MCF 10A (cell line): Measurements from ENCODE around the gene TNS1. TPM values are rescaled to one million over a fixed set of nuclear protein-coding genes. Genes with fewer than 3 reads are reported as not detected.

Source experiments
- BruUV-seq: library from RNA; stranded (reverse); fragments of 400-500 nt; replicated peaks from 2 replicates; lab custom pipeline; 2021; lab: Mats Ljungman, UMichigan
- CTCF ChIA-PET: fragments of 300-600 bp; sonication (Branson Sonifier 250); formaldehyde crosslinking; extraction: SDS; loops from one replicate; lab custom pipeline; 2021; ENCODE audit warnings: antibody characterized with exemption, inconsistent platforms; lab: Yijun Ruan, JAX
- POLR2A ChIA-PET: fragments of 300-600, 350-650 bp; sonication (Branson Sonifier 250); formaldehyde crosslinking; extraction: SDS; loops from one replicate; lab custom pipeline; 2020; ENCODE audit warnings: antibody characterized with exemption, inconsistent platforms; lab: Yijun Ruan, JAX
- DNase-seq: peaks from one replicate; pipeline ENCODE4 v3.0.0-alpha.2; 2018; ENCODE audit not compliant: unreplicated experiment
- H3K27ac Mint-ChIP-seq: one replicate; pipeline ENCODE4 v1.8.0; 2022; ENCODE audit warnings: mild to moderate bottlenecking, low read depth, mixed read lengths; ENCODE audit not compliant: unreplicated experiment
- H3K27me3 Mint-ChIP-seq: one replicate; pipeline ENCODE4 v1.8.0; 2022; ENCODE audit warnings: mixed read lengths; ENCODE audit not compliant: insufficient read depth, unreplicated experiment
- H3K36me3 Mint-ChIP-seq: one replicate; pipeline ENCODE4 v1.8.0; 2022; ENCODE audit warnings: mild to moderate bottlenecking, moderate library complexity, mixed read lengths; ENCODE audit not compliant: insufficient read depth, unreplicated experiment
- H3K4me1 Mint-ChIP-seq: one replicate; pipeline ENCODE4 v1.8.0; 2022; ENCODE audit warnings: mixed read lengths; ENCODE audit not compliant: insufficient read depth, unreplicated experiment
- H3K4me3 Mint-ChIP-seq: one replicate; pipeline ENCODE4 v1.8.0; 2022; ENCODE audit warnings: mild to moderate bottlenecking, moderate library complexity, mixed read lengths; ENCODE audit not compliant: unreplicated experiment
- H3K9me3 Mint-ChIP-seq: one replicate; pipeline ENCODE4 v1.8.0; 2022; ENCODE audit warnings: mixed read lengths; ENCODE audit not compliant: unreplicated experiment
- CTCF ChIP-seq: fragments of 200-600 bp; IDR thresholded peaks from one replicate; pipeline ENCODE4 v1.8.0; 2022; ENCODE audit warnings: antibody characterized with exemption, mild to moderate bottlenecking; ENCODE audit not compliant: unreplicated experiment
- intact Hi-C: fragments of 100-400 bp; cut with micrococcal nuclease; formaldehyde crosslinking; loops from 2 replicates; pipeline ENCODE4 v1.14.1; 2022
- microRNA-seq: library from miRNA; unstranded; fragments of <30 nt; microRNA quantifications from one replicate; pipeline ENCODE4 v1.2.0, GENCODE V29; 2022
- total RNA-seq: library from RNA; stranded (reverse); gene quantifications from 2 replicates; pipeline ENCODE4 v1.2.3, GENCODE V29; 2022

The TNS1 gene
- total RNA-seq, 1 experiment from 2014 or later: 3.3 TPM

GRCh38 chr2:217752714-217753459 is 249.9 kb downstream of the TNS1 start:
- H3K36me3 Mint-ChIP-seq: no peaks in the 10 kb centered on the region
- ChIA-PET POLR2A (interaction anchor here (0.7 kb wide), 1 partner anchor 53 kb away, joined by 5 read pairs; no protein-coding TSS in a partner anchor), CTCF (no interaction called here)
- no peak for TF ChIP-seq CTCF
- no peak overlapping the region for H3K4me3 Mint-ChIP-seq
- no peak overlapping the region for H3K27ac Mint-ChIP-seq
- intact Hi-C loops: no loop called here
- peaks cover 15% of the 10 kb centered on the region for H3K27me3 Mint-ChIP-seq
- no peak for DNase-seq
- H3K9me3 Mint-ChIP-seq: no peaks in the 10 kb centered on the region
- no TSS peak for BruUV-seq
- H3K4me1 Mint-ChIP-seq: no peaks in the 10 kb centered on the region

GRCh38 chr2:217751952-217752351 is 250.8 kb downstream of the TNS1 start:
- no peak overlapping the region for H3K4me3 Mint-ChIP-seq
- no peaks in the 10 kb centered on the region for H3K36me3 Mint-ChIP-seq
- no peaks in the 10 kb centered on the region for H3K9me3 Mint-ChIP-seq
- ChIA-PET CTCF (interaction anchor here (0.5 kb wide), 1 partner anchor 834 kb away, joined by 4 read pairs; no protein-coding TSS in a partner anchor), POLR2A (no interaction called here)
- no peak overlapping the region for H3K27ac Mint-ChIP-seq
- intact Hi-C loops: no loop called here
- peaks cover 15% of the 10 kb centered on the region for H3K27me3 Mint-ChIP-seq
- no peaks in the 10 kb centered on the region for H3K4me1 Mint-ChIP-seq
- DNase-seq: no peak
- no TSS peak for BruUV-seq
- TF ChIP-seq CTCF: no peak

- no peak for TF ChIP-seq CTCF
- CTCF ChIA-PET: no interaction called here
- Mint-ChIP-seq H3K36me3 (no peaks in the 10 kb centered on the region), H3K9me3 (no peaks in the 10 kb centered on the region), H3K4me3 (no peak overlapping the region), H3K27ac (no peak overlapping the region), H3K27me3 (peaks cover 15% of the 10 kb centered on the region), H3K4me1 (no peaks in the 10 kb centered on the region)
- no peak for DNase-seq
- no TSS peak for BruUV-seq
- intact Hi-C loops: no loop called here
- POLR2A ChIA-PET: no interaction called here
Observed at GRCh38 chr2:217751192-217751591, 251.6 kb downstream of the TNS1 start.

Small RNA genes lying within 50 kb of the gene (microRNA-seq; reads per million reads assigned to microRNA genes)
- not detected for gene MIR6809

Other genes with a start within 250 kb of the TNS1 start
- not detected in 2 replicates for gene RUFY4, start 66.3 kb upstream of the TNS1 start, total RNA-seq
- not detected in 2 replicates for gene CXCR2, start 123.0 kb upstream of the TNS1 start, total RNA-seq
- gene CXCR1, start 164.0 kb upstream of the TNS1 start, total RNA-seq: 0.12 TPM in 1 of 2 replicates, not detected in the other
- gene ARPC2, start 214.2 kb upstream of the TNS1 start, total RNA-seq: 196 and 284 TPM in 2 replicates